Suprapubic skin (tissue), 4 donors: ENCODE measurements around the gene IL9R.

Source experiments
- CTCF ChIP-seq, 2 donors: fragments of 200-600 bp in 1 of 2; fragments of 450-650 bp in 1 of 2; sonication (generic) in 1 of 2; IDR thresholded peaks; one replicate each; pipeline ENCODE4 v1.5.1; 2016 to 2019; ENCODE audit warnings: antibody characterized with exemption in 2 of 2, mild to moderate bottlenecking in 1 of 2, moderate library complexity in 1 of 2
- EP300 ChIP-seq: sonication (generic); formaldehyde crosslinking; IDR thresholded peaks from one replicate; pipeline ENCODE4 v1.6.1; 2017; ENCODE audit warnings: antibody characterized with exemption
- POLR2A ChIP-seq, 2 donors: fragments of 450-650 bp; IDR thresholded peaks; one replicate each; pipeline ENCODE4 v1.6.1; 2017; ENCODE audit warnings: antibody characterized with exemption in 2 of 2, mild to moderate bottlenecking in 2 of 2, moderate library complexity in 2 of 2
- POLR2AphosphoS5 ChIP-seq, 3 donors: sonication (generic); formaldehyde crosslinking; IDR thresholded peaks; one replicate each; pipeline ENCODE4 v1.6.1; 2017; ENCODE audit warnings: antibody characterized with exemption in 3 of 3

- TF ChIP-seq CTCF (IDR thresholded peaks at IDR 0.05) (no peak), POLR2AphosphoS5 (IDR thresholded peaks at IDR 0.05) (no peak), POLR2A (IDR thresholded peaks at IDR 0.05) (no peak), EP300 (no peak)
These were observed 7.2 kb downstream of the IL9R start for GRCh38 chrX:156004740-156005139.
